SHP77 treated with DMSO at 0.1 percent for 48 hours (cell line): ENCODE data around the gene PPP1R14D.

Experiments used
- DNase-seq: peaks from one replicate; lab custom pipeline; 2025; lab: John Stamatoyannopoulos, UW

The PPP1R14D gene

GRCh38 chr15:40782609-40783227 is 45.8 kb downstream of the PPP1R14D start:
- peak; percentile 34 for DNase-seq

GRCh38 chr15:40776537-40777141 is 51.9 kb downstream of the PPP1R14D start:
- DNase-seq, result no peak

- DNase-seq, result no peak
Measured at GRCh38 chr15:40775740-40776536, 52.6 kb downstream of the PPP1R14D start.

- no peak for DNase-seq
Measured at GRCh38 chr15:40775007-40775406, 53.5 kb downstream of the PPP1R14D start.

GRCh38 chr15:40773902-40774301 is 54.6 kb downstream of the PPP1R14D start:
- no peak for DNase-seq

GRCh38 chr15:40773496-40773895 is 55.0 kb downstream of the PPP1R14D start:
- no peak for DNase-seq

- DNase-seq, result no peak
Measured at GRCh38 chr15:40772014-40772413, 56.5 kb downstream of the PPP1R14D start.

- DNase-seq, result no peak
Measured at GRCh38 chr15:40771242-40771641, 57.3 kb downstream of the PPP1R14D start.

- no peak for DNase-seq
Measured at GRCh38 chr15:40770147-40770721, 58.3 kb downstream of the PPP1R14D start.

GRCh38 chr15:40769274-40770146 is 59.0 kb downstream of the PPP1R14D start, which contains the start of gene C15orf62:
Gene C15orf62 (plus strand): TSS chr15:40769980. CDS start chr15:40770496, 516 bp downstream.
- no peak for DNase-seq

GRCh38 chr15:40768521-40769273 is 59.8 kb downstream of the PPP1R14D start:
- DNase-seq, result no peak

- no peak for DNase-seq
Measured at GRCh38 chr15:40767838-40768500, 60.5 kb downstream of the PPP1R14D start.

GRCh38 chr15:40766906-40767837 is 61.3 kb downstream of the PPP1R14D start:
- DNase-seq, result no peak

GRCh38 chr15:40766194-40766815 is 62.2 kb downstream of the PPP1R14D start:
- DNase-seq, result no peak
